Stimulated activated CD8-positive, alpha-beta memory T cell treated with anti-CD3 and anti-CD28 coated beads, Interleukin-4, amount 100 ng/mL, for 4 hours (primary cell): ENCODE results near the gene ACSL6.
"Not testable (repeated sequence)": the region's sequence is repeated elsewhere in the genome, so short reads cannot be mapped to it uniquely, and the experiment has no call there.

Source experiments
- DNase-seq, 2 donors: peaks; one replicate each; pipeline ENCODE4 v3.0.0-alpha.2; 2020; ENCODE audit warnings: low read depth in 2 of 2, low spot score in 1 of 2

Gene ACSL6

GRCh38 chr5:131947445-131947844, 64.0 kb downstream of the ACSL6 start:
- no peak for DNase-seq

GRCh38 chr5:131945551-131946168, 65.8 kb downstream of the ACSL6 start, which contains the start of gene MEIKIN:
TSS of gene MEIKIN (minus strand) at chr5:131945663. CDS start at chr5:131945505, 158 bp downstream.
- DNase-seq: no peak

- DNase-seq: no peak
Measured at GRCh38 chr5:131944702-131945550, 66.5 kb downstream of the ACSL6 start.

- DNase-seq: no peak
Measured at GRCh38 chr5:131943916-131944315, 67.5 kb downstream of the ACSL6 start.

GRCh38 chr5:131942016-131942415, 69.4 kb downstream of the ACSL6 start:
- no peak for DNase-seq

- DNase-seq: no peak
Measured at GRCh38 chr5:131939690-131940345, 71.6 kb downstream of the ACSL6 start.

- DNase-seq: no peak
Measured at GRCh38 chr5:131932235-131932634, 79.2 kb downstream of the ACSL6 start.

- no peak for DNase-seq
Measured at GRCh38 chr5:131928957-131929356, 82.5 kb downstream of the ACSL6 start.

- DNase-seq: no peak
Measured at GRCh38 chr5:131926168-131926567, 85.3 kb downstream of the ACSL6 start.

GRCh38 chr5:131916481-131916880, 95.0 kb downstream of the ACSL6 start:
- DNase-seq: no peak

- DNase-seq: no peak
Measured at GRCh38 chr5:131914472-131914871, 97.0 kb downstream of the ACSL6 start.

- no peak for DNase-seq
Measured at GRCh38 chr5:131913603-131914002, 97.9 kb downstream of the ACSL6 start.

GRCh38 chr5:131906668-131907067, 104.8 kb downstream of the ACSL6 start:
- DNase-seq: no peak

- not testable (repeated sequence) for DNase-seq
Measured at GRCh38 chr5:131902266-131902665, 109.2 kb downstream of the ACSL6 start.
